Endothelial cell of umbilical vein (primary cell): ENCODE measurements around the gene YARS1.

Experiments used
- JUN ChIP-seq: IDR thresholded peaks from 2 replicates; pipeline ENCODE4 v1.6.1; 2011; ENCODE audit warnings: borderline replicate concordance, low read depth; ENCODE audit not compliant: insufficient read length, insufficient read depth
- POLR2AphosphoS5 ChIP-seq: IDR thresholded peaks from 2 replicates; pipeline ENCODE4 v1.6.1; 2012; ENCODE audit warnings: low read depth, mild to moderate bottlenecking, control low read depth, low read length, moderate library complexity; ENCODE audit not compliant: insufficient read depth
- TF ChIP-seq, protein P1 (sequence below), 2 donors: IDR thresholded peaks; 1 replicate in 1 of 2; 2 replicates in 1 of 2; pipeline ENCODE4 v1.5.1; 2011; ENCODE audit warnings: low read length in 2 of 2, mild to moderate bottlenecking in 2 of 2, moderate library complexity in 2 of 2, control low read depth in 1 of 2, inconsistent platforms in 1 of 2, low read depth in 1 of 2; ENCODE audit not compliant: insufficient read depth in 1 of 2; ENCODE audit errors: extremely low read depth in 1 of 2

DNA sequence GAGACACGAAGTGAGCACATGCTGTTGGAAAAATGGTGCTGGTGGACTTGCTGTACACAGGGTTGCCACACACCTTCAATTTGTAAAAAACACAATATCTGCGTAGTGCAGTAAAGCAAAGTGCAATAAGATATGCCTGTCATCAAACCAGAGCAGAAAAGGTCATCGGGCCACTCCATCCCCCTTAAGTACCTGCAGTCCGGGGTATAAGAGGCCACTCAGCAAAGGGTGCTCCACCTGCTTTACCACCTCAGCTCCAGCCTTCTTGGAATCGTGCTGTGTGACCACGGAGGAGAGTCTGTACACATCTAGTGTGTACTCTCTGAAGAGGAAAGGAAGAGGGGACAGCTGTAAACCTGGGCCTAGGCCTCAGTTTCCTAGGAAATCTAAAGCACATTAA, 10.9 kb downstream of the YARS1 start:
- TF ChIP-seq, protein P1, sequence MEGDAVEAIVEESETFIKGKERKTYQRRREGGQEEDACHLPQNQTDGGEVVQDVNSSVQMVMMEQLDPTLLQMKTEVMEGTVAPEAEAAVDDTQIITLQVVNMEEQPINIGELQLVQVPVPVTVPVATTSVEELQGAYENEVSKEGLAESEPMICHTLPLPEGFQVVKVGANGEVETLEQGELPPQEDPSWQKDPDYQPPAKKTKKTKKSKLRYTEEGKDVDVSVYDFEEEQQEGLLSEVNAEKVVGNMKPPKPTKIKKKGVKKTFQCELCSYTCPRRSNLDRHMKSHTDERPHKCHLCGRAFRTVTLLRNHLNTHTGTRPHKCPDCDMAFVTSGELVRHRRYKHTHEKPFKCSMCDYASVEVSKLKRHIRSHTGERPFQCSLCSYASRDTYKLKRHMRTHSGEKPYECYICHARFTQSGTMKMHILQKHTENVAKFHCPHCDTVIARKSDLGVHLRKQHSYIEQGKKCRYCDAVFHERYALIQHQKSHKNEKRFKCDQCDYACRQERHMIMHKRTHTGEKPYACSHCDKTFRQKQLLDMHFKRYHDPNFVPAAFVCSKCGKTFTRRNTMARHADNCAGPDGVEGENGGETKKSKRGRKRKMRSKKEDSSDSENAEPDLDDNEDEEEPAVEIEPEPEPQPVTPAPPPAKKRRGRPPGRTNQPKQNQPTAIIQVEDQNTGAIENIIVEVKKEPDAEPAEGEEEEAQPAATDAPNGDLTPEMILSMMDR (IDR thresholded peaks at IDR 0.05; ENCODE audit: extremely low read depth in 1 of 2, insufficient read depth in 1 of 2, low read depth in 1 of 2, low read length in 2 of 2), result no peak
- TF ChIP-seq JUN (no peak), POLR2AphosphoS5 (no peak)
